GM19240 (cell line): ENCODE results near the gene KRT72.

Experiments used
- DNase-seq: peaks from one replicate; pipeline ENCODE4 v3.0.0; 2011; ENCODE audit warnings: low spot score; ENCODE audit not compliant: insufficient read length

KRT72 gene

GRCh38 chr12:52543985-52544883 is 57.0 kb downstream of the KRT72 start:
- DNase-seq = no peak

DNA sequence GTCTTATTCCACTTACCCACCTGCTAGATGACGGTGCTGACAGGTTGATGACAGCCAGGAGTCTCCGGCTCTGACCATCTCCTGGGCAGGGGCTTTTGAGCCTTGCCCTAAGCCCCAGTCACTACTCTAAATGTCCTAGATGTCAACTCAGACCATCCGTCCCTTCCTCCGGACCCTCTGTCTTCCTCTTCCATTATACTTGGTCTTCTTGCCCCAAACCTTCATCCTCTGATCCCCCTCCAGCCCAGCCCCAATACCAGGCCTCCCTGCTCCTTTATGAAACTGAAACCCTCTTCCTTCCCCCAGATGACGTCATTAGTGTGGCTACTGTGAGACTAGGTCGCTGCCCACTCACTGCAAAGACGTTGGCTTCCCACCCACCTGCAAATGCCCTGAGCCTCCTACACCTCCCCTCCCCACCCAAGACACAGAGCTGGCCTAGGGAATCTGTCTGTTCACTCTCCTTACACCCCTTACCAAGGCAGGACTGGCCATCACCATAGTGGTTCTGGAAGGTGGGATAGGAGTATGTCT is 58.4 kb downstream of the KRT72 start:
- no peak for DNase-seq

DNA sequence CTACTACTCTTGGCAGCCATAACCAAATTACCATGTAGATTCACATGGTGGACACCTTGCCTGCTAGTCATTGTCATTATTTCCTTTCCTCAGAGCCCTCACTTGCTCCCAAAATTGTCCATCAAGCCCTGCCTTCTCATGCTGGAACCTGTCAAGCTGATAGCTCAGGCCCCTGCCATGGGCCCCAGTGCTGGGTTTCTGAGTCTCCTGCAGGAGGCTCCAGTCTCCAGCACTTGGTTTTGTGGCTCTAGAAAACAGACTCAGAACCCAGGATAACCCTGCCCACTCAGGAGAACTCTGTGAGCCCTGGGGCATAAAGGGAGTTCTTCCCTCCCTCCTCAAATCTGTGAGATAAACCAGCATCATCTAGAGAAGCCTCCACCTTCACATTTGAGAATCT is 59.1 kb downstream of the KRT72 start:
- DNase-seq = no peak

- DNase-seq = no peak
Measured at GRCh38 chr12:52541709-52542108, 59.6 kb downstream of the KRT72 start.

GRCh38 chr12:52540531-52540930 is 60.7 kb downstream of the KRT72 start:
- DNase-seq = no peak

- no peak for DNase-seq
Measured at GRCh38 chr12:52539821-52540173, 61.5 kb downstream of the KRT72 start.

- DNase-seq = no peak
Measured at GRCh38 chr12:52539083-52539820, 62.0 kb downstream of the KRT72 start.

GRCh38 chr12:52537101-52537500 is 64.2 kb downstream of the KRT72 start:
- no peak for DNase-seq
